GM12878 (cell line): ENCODE measurements around the gene ANKMY2. TPM values are rescaled to one million over a fixed set of nuclear protein-coding genes. Genes with fewer than 3 reads are reported as not detected.

ENCODE experiments used
- ATAC-seq: fragments of 200-7000 bp; cut with Tn5 transposase; 3 replicates; pipeline ENCODE4 v1.9.1; 2020; ENCODE audit warnings: mild to moderate bottlenecking, moderate library complexity
- BruUV-seq: library from RNA; stranded (reverse); fragments of 400-500 nt; replicated peaks from 2 replicates; lab custom pipeline; 2021; lab: Mats Ljungman, UMichigan
- CTCF ChIA-PET: fragments of 300-600 bp; sonication (Branson Sonifier 250); formaldehyde crosslinking; extraction: SDS; loops from one replicate; lab custom pipeline; 2021; ENCODE audit warnings: inconsistent platforms; lab: Yijun Ruan, JAX
- POLR2A ChIA-PET: fragments of 350-600 bp; formaldehyde crosslinking; extraction: SDS; loops from one replicate; lab custom pipeline; 2021; ENCODE audit warnings: inconsistent platforms; lab: Charles Lee
- RAD21 ChIA-PET: fragments of 300-600 bp; sonication (Branson Sonifier 250); formaldehyde crosslinking; loops from one replicate; lab custom pipeline; 2023; ENCODE audit warnings: antibody characterized with exemption; ENCODE audit not compliant: unreplicated experiment; lab: Charles Lee
- SMC1A ChIA-PET: fragments of 300-600 bp; sonication (Branson Sonifier 250); formaldehyde crosslinking; loops from one replicate; lab custom pipeline; 2023; ENCODE audit not compliant: unreplicated experiment, uncharacterized antibody; lab: Charles Lee
- DNase-seq: peaks from one replicate; pipeline ENCODE4 v3.0.0-alpha.2; 2011; ENCODE audit warnings: low read depth, low spot score
- FAIRE-seq: peaks from 3 replicates; lab custom pipeline; 2011; peaks lifted over from hg19 to GRCh38; lab: Jason Lieb, UNC
- H2AFZ ChIP-seq: 2 replicates; pipeline ENCODE4 v1.6.0; 2011; ENCODE audit warnings: low read depth, low read length, control low read depth; ENCODE audit not compliant: control insufficient read depth
- H3K27ac ChIP-seq: 2 replicates; pipeline ENCODE4 v1.5.1; 2011; ENCODE audit warnings: control low read depth; ENCODE audit not compliant: control insufficient read depth, insufficient read depth
- H3K27me3 ChIP-seq, 2 experiments: replicated peaks in 1 of 2; 2 replicates each; pipeline versions ENCODE4 v1.6.0 to v1.6.1; 2011; ENCODE audit warnings: low read length in 1 of 2; ENCODE audit not compliant: control insufficient read depth in 2 of 2, insufficient read depth in 2 of 2
- H3K36me3 ChIP-seq, 2 experiments: 2 replicates each; pipeline ENCODE4 v1.5.1; 2011; ENCODE audit warnings: low read length in 1 of 2; ENCODE audit not compliant: control insufficient read depth in 2 of 2, insufficient read depth in 2 of 2
- H3K4me1 ChIP-seq: 2 replicates; pipeline ENCODE4 v1.6.1; 2011; ENCODE audit warnings: mild to moderate bottlenecking, low read length, moderate library complexity, mixed read lengths; ENCODE audit not compliant: control insufficient read depth, insufficient read depth
- H3K4me2 ChIP-seq: 2 replicates; pipeline ENCODE4 v1.6.0; 2011; ENCODE audit warnings: control low read depth; ENCODE audit not compliant: control insufficient read depth, insufficient read depth
- H3K4me3 ChIP-seq: fragments of 200-600 bp; sonication (generic); 2 replicates; pipeline ENCODE4 v1.5.1; 2016
- H3K79me2 ChIP-seq: 2 replicates; pipeline ENCODE4 v1.6.0; 2011; ENCODE audit warnings: low read length; ENCODE audit not compliant: control insufficient read depth, insufficient read depth
- H3K9ac ChIP-seq: 2 replicates; pipeline ENCODE4 v1.8.0; 2011; ENCODE audit warnings: low read length, control low read depth, mixed read lengths; ENCODE audit not compliant: control insufficient read depth, insufficient read depth
- H3K9me3 ChIP-seq: replicated peaks from 3 replicates; pipeline ENCODE4 v1.5.1; 2011; ENCODE audit warnings: mild to moderate bottlenecking, low read length; ENCODE audit not compliant: control insufficient read depth, insufficient read depth
- H4K20me1 ChIP-seq: 2 replicates; pipeline ENCODE4 v1.6.0; 2011; ENCODE audit not compliant: control insufficient read depth, insufficient read depth
- CEBPB ChIP-seq, 2 experiments: fragments of 150-350 bp in 1 of 2; IDR thresholded peaks; 2 replicates each; pipeline ENCODE4 v1.6.1; 2012 to 2014; ENCODE audit warnings: low read depth in 2 of 2, low read length in 2 of 2, borderline replicate concordance in 1 of 2, inconsistent platforms in 1 of 2
- ETV6 ChIP-seq, 2 experiments: fragments of 450-650 bp in 1 of 2; IDR thresholded peaks in 1 of 2; conservative IDR thresholded peaks in 1 of 2; 2 replicates each; pipeline ENCODE4 v1.6.1; 2014; ENCODE audit warnings: antibody characterized with exemption in 1 of 2, borderline replicate concordance in 1 of 2, low read depth in 1 of 2, mild to moderate bottlenecking in 1 of 2, moderate library complexity in 1 of 2
- KLF5 ChIP-seq: fragments of 450-650 bp; IDR thresholded peaks from 2 replicates; pipeline ENCODE4 v1.6.1; 2014; ENCODE audit warnings: mild to moderate bottlenecking; ENCODE audit not compliant: partially characterized antibody
- MEF2B ChIP-seq: fragments of 450-650 bp; IDR thresholded peaks from 2 replicates; pipeline ENCODE4 v1.6.1; 2018; ENCODE audit warnings: mild to moderate bottlenecking, moderate library complexity; ENCODE audit not compliant: partially characterized antibody, poor library complexity, severe bottlenecking
- NFXL1 ChIP-seq: fragments of 450-650 bp; IDR thresholded peaks from 2 replicates; pipeline ENCODE4 v1.6.1; 2017; ENCODE audit warnings: antibody characterized with exemption, mild to moderate bottlenecking, borderline replicate concordance
- PAX5 ChIP-seq: IDR thresholded peaks from 2 replicates; pipeline ENCODE4 v1.6.1; 2011; ENCODE audit warnings: low read depth, low read length, borderline replicate concordance
- PBX3 ChIP-seq: IDR thresholded peaks from 2 replicates; pipeline ENCODE4 v1.6.1; 2011; ENCODE audit warnings: mild to moderate bottlenecking, low read depth, low read length, moderate library complexity; ENCODE audit not compliant: insufficient replicate concordance
- RCOR1 ChIP-seq: conservative IDR thresholded peaks from 2 replicates; pipeline ENCODE4 v1.6.1; 2012; ENCODE audit warnings: low read depth, low read length, improper control_type of control experiment
- TCF3 ChIP-seq: IDR thresholded peaks from 2 replicates; pipeline ENCODE4 v1.6.1; 2012; ENCODE audit warnings: low read depth, mild to moderate bottlenecking, low read length, borderline replicate concordance; ENCODE audit not compliant: insufficient read depth
- ZNF217 ChIP-seq: fragments of 450-650 bp; IDR thresholded peaks from 2 replicates; pipeline ENCODE4 v1.6.1; 2017; ENCODE audit warnings: antibody characterized with exemption, mild to moderate bottlenecking
- ZNF592 ChIP-seq: fragments of 450-650 bp; IDR thresholded peaks from 2 replicates; pipeline ENCODE4 v1.6.1; 2017; ENCODE audit warnings: mild to moderate bottlenecking, moderate library complexity
- WGBS: methylation state at CpG from one replicate; pipeline ENCODE4 v1.1.6; 2016; ENCODE audit warnings: low lambda C conversion rate; ENCODE audit not compliant: insufficient replicate concordance, insufficient coverage; ENCODE audit errors: missing lambda C conversion rate; 5-methylcytosine and 5-hydroxymethylcytosine counted together
- in situ Hi-C: fragments of 300-500 bp; cut with MboI; formaldehyde crosslinking; loops from 9 replicates; pipeline ENCODE4 v1.14.3; 2018; ENCODE audit warnings: mixed read lengths
- intact Hi-C: fragments of 100-400 bp; cut with micrococcal nuclease; formaldehyde crosslinking; loops from one replicate; pipeline ENCODE4 v1.14.2; 2022; ENCODE audit not compliant: unreplicated experiment
- polyA plus RNA-seq, 11 experiments: library from polyadenylated mRNA; depleted of rRNA in 4 of 11; unstranded in 6 of 11; stranded (reverse) in 5 of 11; fragments of >200 nt; fragmentation: Nextera tagmentation in 4 of 11; fragmentation: Illumina TruSeq in 1 of 11; extraction: Ambion mirVana in 4 of 11; extraction: Trizol in 1 of 11; gene quantifications; 1 replicate in 1 of 11; 2 replicates in 10 of 11; pipeline versions ENCODE4 v1.2.1 to v1.2.3, GENCODE V29; 2011 to 2016; ENCODE audit warnings: inconsistent platforms in 2 of 11, missing spikeins in 2 of 11, low read depth in 1 of 11
- total RNA-seq, 4 experiments: library from RNA; depleted of rRNA in 3 of 4; stranded (reverse); fragments of >200 nt in 3 of 4; fragmentation: Illumina TruSeq in 1 of 4; extraction: Trizol in 1 of 4; gene quantifications; 2 replicates each; pipeline versions ENCODE4 v1.2.1 to v1.2.3, GENCODE V29; 2013 to 2021

ANKMY2 gene
- total and polyA plus RNA-seq, 10 of the 15 experiments (the other 5 are each of a cell fraction or from before 2014, with no cell fraction given): 0.10 to 0.48 (median 0.29) TPM

- SMC1A ChIA-PET: no interaction called here
- no peaks in the 10 kb centered on the region for H3K36me3 ChIP-seq
- intact Hi-C loops: no loop called here
- 0 out of 4 replicates have a peak, but pooled peaks cover 0 to 5% of the 10 kb centered on the region in 2 experiments for H3K27me3 ChIP-seq
- H3K4me2 ChIP-seq: no peak overlapping the region
- no peaks in the 10 kb centered on the region for H3K4me1 ChIP-seq
- POLR2A ChIA-PET: no interaction called here
- no peaks in the 10 kb centered on the region for H4K20me1 ChIP-seq
- FAIRE-seq: no peak
- BruUV-seq: no TSS peak
- in situ Hi-C loops: no loop called here
- CTCF ChIA-PET: interaction anchor here (1.2 kb wide), 1 partner anchor 9 kb away, joined by 3 read pairs; no protein-coding TSS in a partner anchor
- no peak for ATAC-seq
- H3K27ac ChIP-seq: no peak overlapping the region
- DNase-seq: no peak
- no peak overlapping the region for H3K4me3 ChIP-seq
- no peak overlapping the region for H3K9ac ChIP-seq
- no peak overlapping the region for H2AFZ ChIP-seq
- TF ChIP-seq ETV6 (conservative IDR thresholded peaks at IDR 0.05 in 1 of 2, IDR thresholded peaks at IDR 0.05 in 1 of 2; ENCODE audit: borderline replicate concordance in 1 of 2, low read depth in 1 of 2): no peak
- no peak for TF ChIP-seq TCF3
- no peak for TF ChIP-seq KLF5
- no peak for TF ChIP-seq CEBPB (IDR thresholded peaks at IDR 0.05; ENCODE audit: borderline replicate concordance in 1 of 2, low read depth in 2 of 2, low read length in 2 of 2)
- no peak for TF ChIP-seq ZNF592
- no peak for TF ChIP-seq RCOR1
- no peak for TF ChIP-seq MEF2B
- no peak for TF ChIP-seq NFXL1
- no peak for TF ChIP-seq PAX5
- no peak for TF ChIP-seq PBX3
- no peak for TF ChIP-seq ZNF217
- RAD21 ChIA-PET: no interaction called here
- H3K79me2 ChIP-seq: no peaks in the 10 kb centered on the region
- no peaks in the 10 kb centered on the region for H3K9me3 ChIP-seq
- 35% methylated on average over 8 of the region's 8 CpGs for WGBS
These were observed 66.3 kb downstream of the ANKMY2 start for GRCh38 chr7:16579216-16579615.
